HG03442 (cell line): ENCODE measurements around the gene LAMA4.
"Not testable (repeated sequence)": the region's sequence is repeated elsewhere in the genome, so short reads cannot be mapped to it uniquely, and the experiment has no call there.

Experiments
- ATAC-seq: cut with Tn5 transposase; IDR thresholded peaks from one replicate; pipeline ENCODE4 v1.9.1; 2021; ENCODE audit warnings: mild to moderate bottlenecking, moderate library complexity; ENCODE audit not compliant: unreplicated experiment

LAMA4 gene

GRCh38 chr6:112215488-112216284 is 38.7 kb downstream of the LAMA4 start:
- no peak for ATAC-seq

- no peak for ATAC-seq
Measured at GRCh38 chr6:112214739-112215269, 39.6 kb downstream of the LAMA4 start.

- no peak for ATAC-seq
Measured at GRCh38 chr6:112210852-112211251, 43.5 kb downstream of the LAMA4 start.

GRCh38 chr6:112209131-112209530 is 45.2 kb downstream of the LAMA4 start:
- no peak for ATAC-seq

GRCh38 chr6:112207776-112208175 is 46.6 kb downstream of the LAMA4 start:
- no peak for ATAC-seq

GRCh38 chr6:112207131-112207530 is 47.2 kb downstream of the LAMA4 start:
- no peak for ATAC-seq

- no peak for ATAC-seq
Measured at GRCh38 chr6:112206110-112206458, 48.3 kb downstream of the LAMA4 start.

- ATAC-seq, result no peak
Measured at GRCh38 chr6:112205427-112206109, 48.8 kb downstream of the LAMA4 start.

- no peak for ATAC-seq
Measured at GRCh38 chr6:112204350-112204706, 50.0 kb downstream of the LAMA4 start.

- peak; percentile 52 for ATAC-seq
Measured at GRCh38 chr6:112203577-112204349, 50.6 kb downstream of the LAMA4 start.

GRCh38 chr6:112202639-112203341 is 51.6 kb downstream of the LAMA4 start:
- ATAC-seq, result peak; percentile 83

- not testable (repeated sequence) for ATAC-seq
Measured at GRCh38 chr6:112200185-112200914, 54.0 kb downstream of the LAMA4 start.

- no peak for ATAC-seq
Measured at GRCh38 chr6:112199001-112199403, 55.4 kb downstream of the LAMA4 start.

GRCh38 chr6:112198582-112198981 is 55.8 kb downstream of the LAMA4 start:
- no peak for ATAC-seq

GRCh38 chr6:112197636-112198035 is 56.7 kb downstream of the LAMA4 start:
- no peak for ATAC-seq

- ATAC-seq, result no peak
Measured at GRCh38 chr6:112196306-112196705, 58.1 kb downstream of the LAMA4 start.

- ATAC-seq, result no peak
Measured at GRCh38 chr6:112195166-112195565, 59.2 kb downstream of the LAMA4 start.

GRCh38 chr6:112194511-112194910 is 59.9 kb downstream of the LAMA4 start:
- no peak for ATAC-seq

- no peak for ATAC-seq
Measured at GRCh38 chr6:112193535-112194051, 60.8 kb downstream of the LAMA4 start.

GRCh38 chr6:112193117-112193516 is 61.2 kb downstream of the LAMA4 start:
- no peak for ATAC-seq
